ENCODE data around the gene OSGEP. TPM values are rescaled to one million over a fixed set of nuclear protein-coding genes. Genes with fewer than 3 reads are reported as not detected.
A peak's percentile ranks its signal among the peaks of the same experiment; 100 is the strongest.

OSGEP gene
- total RNA-seq, 1 experiment from 2014 or later = 63.1 TPM

GRCh38 chr14:20416223-20416622 is 38.4 kb downstream of the OSGEP start:
- peaks cover 32% of the 10 kb centered on the region for H3K4me1 Mint-ChIP-seq (ENCODE audit: low read depth, unreplicated experiment)
- peak overlapping the region; percentile 13 for H3K27ac Mint-ChIP-seq (ENCODE audit: unreplicated experiment)
- H3K4me3 ChIP-seq (ENCODE audit: low read depth, low read length) = no peak overlapping the region
- BruUV-seq (replicated peaks) = no TSS peak
- H3K4me1 ChIP-seq = peaks cover 47% of the 10 kb centered on the region
- intact Hi-C loops (cut with micrococcal nuclease; ENCODE audit: unreplicated experiment) = loop anchor here (5.0 to 10.0 kb wide), 2 partner anchors 129 to 266 kb away; partner anchors contain the start of gene RNASE4
- no peaks in the 10 kb centered on the region for H3K36me3 ChIP-seq (ENCODE audit: control insufficient read depth, insufficient read depth, low read length)
- DNase-seq = no peak
- ChIA-PET POLR2A (interaction anchor here (0.5 to 1.2 kb wide), 4 partner anchors 39 to 73 kb away, joined by 3 to 11 read pairs (median 10); partner anchors contain the start of genes APEX1, OSGEP, PARP2 and PIP4P1), CTCF (interaction anchor here (0.5 to 1.4 kb wide), 11 partner anchors 8 to 207 kb away, joined by 3 to 9 read pairs (median 4); partner anchors contain the start of genes APEX1, OSGEP, PARP2 and PIP4P1)
- H3K9me3 Mint-ChIP-seq (ENCODE audit: unreplicated experiment) = no peaks in the 10 kb centered on the region
- H3K27me3 Mint-ChIP-seq (ENCODE audit: insufficient read depth, unreplicated experiment) = no peaks in the 10 kb centered on the region
- no peaks in the 10 kb centered on the region for H3K9me3 ChIP-seq
- H3K27me3 ChIP-seq (replicated peaks; ENCODE audit: control insufficient read depth, insufficient read depth, low read length) = no peaks in the 10 kb centered on the region
- peaks cover 6% of the 10 kb centered on the region for H3K36me3 Mint-ChIP-seq (ENCODE audit: insufficient read depth, unreplicated experiment)
- no peak for TF ChIP-seq CTCF (IDR thresholded peaks at IDR 0.05; ENCODE audit: insufficient read depth in 1 of 2, low read depth in 1 of 2, low read length in 1 of 2, severe bottlenecking in 1 of 2, unreplicated experiment in 1 of 2)
- H3K4me3 Mint-ChIP-seq (ENCODE audit: unreplicated experiment) = no peak overlapping the region

GRCh38 chr14:20415782-20416206 is 38.8 kb downstream of the OSGEP start:
- H3K27me3 ChIP-seq (replicated peaks; ENCODE audit: control insufficient read depth, insufficient read depth, low read length) = no peaks in the 10 kb centered on the region
- DNase-seq = peak in 1 of 2 experiments; percentile 65
- ChIA-PET POLR2A (interaction anchor here (0.5 to 1.2 kb wide), 4 partner anchors 39 to 73 kb away, joined by 3 to 11 read pairs (median 10); partner anchors contain the start of genes APEX1, OSGEP, PARP2 and PIP4P1), CTCF (interaction anchor here (0.5 to 1.4 kb wide), 11 partner anchors 9 to 207 kb away, joined by 3 to 9 read pairs (median 4); partner anchors contain the start of genes APEX1, OSGEP, PARP2 and PIP4P1)
- no peak overlapping the region for H3K4me3 Mint-ChIP-seq (ENCODE audit: unreplicated experiment)
- no peaks in the 10 kb centered on the region for H3K9me3 ChIP-seq
- no peaks in the 10 kb centered on the region for H3K9me3 Mint-ChIP-seq (ENCODE audit: unreplicated experiment)
- TF ChIP-seq CTCF (IDR thresholded peaks at IDR 0.05; ENCODE audit: insufficient read depth in 1 of 2, low read depth in 1 of 2, low read length in 1 of 2, severe bottlenecking in 1 of 2, unreplicated experiment in 1 of 2) = peak; percentile 54 to 59
- H3K4me1 Mint-ChIP-seq (ENCODE audit: low read depth, unreplicated experiment) = peaks cover 32% of the 10 kb centered on the region
- H3K36me3 ChIP-seq (ENCODE audit: control insufficient read depth, insufficient read depth, low read length) = no peaks in the 10 kb centered on the region
- H3K36me3 Mint-ChIP-seq (ENCODE audit: insufficient read depth, unreplicated experiment) = peaks cover 6% of the 10 kb centered on the region
- peaks cover 47% of the 10 kb centered on the region for H3K4me1 ChIP-seq
- H3K27ac Mint-ChIP-seq (ENCODE audit: unreplicated experiment) = peak overlapping the region; percentile 13
- no peaks in the 10 kb centered on the region for H3K27me3 Mint-ChIP-seq (ENCODE audit: insufficient read depth, unreplicated experiment)
- BruUV-seq (replicated peaks) = no TSS peak
- H3K4me3 ChIP-seq (ENCODE audit: low read depth, low read length) = no peak overlapping the region
- intact Hi-C loops (cut with micrococcal nuclease; ENCODE audit: unreplicated experiment) = loop anchor here (1.0 to 10.0 kb wide), 3 partner anchors 72 to 267 kb away; partner anchors contain the start of genes PARP2 and RNASE4

GRCh38 chr14:20413744-20414082 is 40.9 kb downstream of the OSGEP start:
- Mint-ChIP-seq H3K9me3 (ENCODE audit: unreplicated experiment) (no peaks in the 10 kb centered on the region), H3K4me3 (ENCODE audit: unreplicated experiment) (peak overlapping the region; percentile 97), H3K27ac (ENCODE audit: unreplicated experiment) (peak overlapping the region; percentile 93), H3K4me1 (ENCODE audit: low read depth, unreplicated experiment) (peaks cover 24% of the 10 kb centered on the region), H3K27me3 (ENCODE audit: insufficient read depth, unreplicated experiment) (no peaks in the 10 kb centered on the region), H3K36me3 (ENCODE audit: insufficient read depth, unreplicated experiment) (peaks cover 6% of the 10 kb centered on the region)
- Histone ChIP-seq H3K4me3 (ENCODE audit: low read depth, low read length) (peak overlapping the region; percentile 97), H3K27me3 (replicated peaks; ENCODE audit: control insufficient read depth, insufficient read depth, low read length) (no peaks in the 10 kb centered on the region), H3K9me3 (no peaks in the 10 kb centered on the region), H3K36me3 (ENCODE audit: control insufficient read depth, insufficient read depth, low read length) (no peaks in the 10 kb centered on the region), H3K4me1 (peaks cover 36% of the 10 kb centered on the region)
- TF ChIP-seq CTCF (IDR thresholded peaks at IDR 0.05; ENCODE audit: insufficient read depth in 1 of 2, low read depth in 1 of 2, low read length in 1 of 2, severe bottlenecking in 1 of 2, unreplicated experiment in 1 of 2) = no peak
- BruUV-seq (replicated peaks) = TSS peak; percentile 70
- ChIA-PET CTCF (no interaction called here), POLR2A (interaction anchor here (0.6 to 2.0 kb wide), 6 partner anchors 41 to 71 kb away, joined by 3 to 11 read pairs (median 4); partner anchors contain the start of genes APEX1, OSGEP, PARP2 and PIP4P1)
- no peak for DNase-seq
- intact Hi-C loops (cut with micrococcal nuclease; ENCODE audit: unreplicated experiment) = loop anchor here (1.0 to 10.0 kb wide), 3 partner anchors 56 to 193 kb away; partner anchors contain the start of gene PNP

Measured in Caco-2 (cell line).